ENCODE data around the gene CCL16. TPM values are rescaled to one million over a fixed set of nuclear protein-coding genes. Genes with fewer than 3 reads are reported as not detected.
A peak's percentile ranks its signal among the peaks of the same experiment; 100 is the strongest.

The CCL16 gene
- total RNA-seq, 1 donor = not detected

- DNase-seq (ENCODE audit: insufficient read length, low spot score, missing footprints) = no peak
- no peak overlapping the region for H3K4me2 ChIP-seq (ENCODE audit: insufficient read depth, low read length)
- no peaks in the 10 kb centered on the region for H3K9me3 ChIP-seq (ENCODE audit: low read depth, low read length)
- no peak overlapping the region for H3K27ac ChIP-seq (ENCODE audit: low read depth, low read length)
- H3K4me3 ChIP-seq (ENCODE audit: insufficient read depth, low read length) = no peak overlapping the region
- no peaks in the 10 kb centered on the region for H4K20me1 ChIP-seq (ENCODE audit: insufficient read depth, low read length)
- no peaks in the 10 kb centered on the region for H3K36me3 ChIP-seq (ENCODE audit: insufficient read depth, low read length)
- H3K27me3 ChIP-seq (ENCODE audit: insufficient read depth, low read length) = peaks cover 5% of the 10 kb centered on the region
- H3K79me2 ChIP-seq (ENCODE audit: insufficient read depth, low read length) = no peaks in the 10 kb centered on the region
- peaks cover 2% of the 10 kb centered on the region for H3K4me1 ChIP-seq (ENCODE audit: insufficient read depth, low read length)
- no peak for TF ChIP-seq CTCF (IDR thresholded peaks at IDR 0.05; ENCODE audit: extremely low read depth, low read depth, low read length)
- no peak overlapping the region for H2AFZ ChIP-seq (ENCODE audit: low read length)
Observed at GRCh38 chr17:35949401-35949800, 31.9 kb downstream of the CCL16 start.

- Histone ChIP-seq H3K9me3 (ENCODE audit: low read depth, low read length) (no peaks in the 10 kb centered on the region), H3K79me2 (ENCODE audit: insufficient read depth, low read length) (no peaks in the 10 kb centered on the region), H3K4me2 (ENCODE audit: insufficient read depth, low read length) (no peak overlapping the region), H4K20me1 (ENCODE audit: insufficient read depth, low read length) (no peaks in the 10 kb centered on the region), H3K27ac (ENCODE audit: low read depth, low read length) (no peak overlapping the region), H3K4me1 (ENCODE audit: insufficient read depth, low read length) (peaks cover 2% of the 10 kb centered on the region), H3K36me3 (ENCODE audit: insufficient read depth, low read length) (no peaks in the 10 kb centered on the region), H3K4me3 (ENCODE audit: insufficient read depth, low read length) (no peak overlapping the region), H2AFZ (ENCODE audit: low read length) (no peak overlapping the region), H3K27me3 (ENCODE audit: insufficient read depth, low read length) (peaks cover 9% of the 10 kb centered on the region)
- TF ChIP-seq CTCF (IDR thresholded peaks at IDR 0.05; ENCODE audit: extremely low read depth, low read depth, low read length) = no peak
- DNase-seq (ENCODE audit: insufficient read length, low spot score, missing footprints) = no peak
Observed at GRCh38 chr17:35948092-35948491, 33.2 kb downstream of the CCL16 start.

- Histone ChIP-seq H3K4me3 (ENCODE audit: insufficient read depth, low read length) (peak overlapping the region; percentile 61), H3K9me3 (ENCODE audit: low read depth, low read length) (no peaks in the 10 kb centered on the region), H3K4me2 (ENCODE audit: insufficient read depth, low read length) (peak overlapping the region; percentile 82), H3K79me2 (ENCODE audit: insufficient read depth, low read length) (no peaks in the 10 kb centered on the region), H3K27me3 (ENCODE audit: insufficient read depth, low read length) (peaks cover 8% of the 10 kb centered on the region), H4K20me1 (ENCODE audit: insufficient read depth, low read length) (no peaks in the 10 kb centered on the region), H3K36me3 (ENCODE audit: insufficient read depth, low read length) (no peaks in the 10 kb centered on the region), H2AFZ (ENCODE audit: low read length) (peak overlapping the region; percentile 92), H3K4me1 (ENCODE audit: insufficient read depth, low read length) (peaks cover 2% of the 10 kb centered on the region), H3K27ac (ENCODE audit: low read depth, low read length) (no peak overlapping the region)
- no peak for DNase-seq (ENCODE audit: insufficient read length, low spot score, missing footprints)
- TF ChIP-seq CTCF (IDR thresholded peaks at IDR 0.05; ENCODE audit: extremely low read depth, low read depth, low read length) = peak; percentile 84
Observed at GRCh38 chr17:35947156-35947585, 34.1 kb downstream of the CCL16 start.

GRCh38 chr17:35944151-35944550, 37.1 kb downstream of the CCL16 start:
- Histone ChIP-seq H3K4me1 (ENCODE audit: insufficient read depth, low read length) (peaks cover 2% of the 10 kb centered on the region), H2AFZ (ENCODE audit: low read length) (peak overlapping the region; percentile 20), H3K4me2 (ENCODE audit: insufficient read depth, low read length) (no peak overlapping the region), H4K20me1 (ENCODE audit: insufficient read depth, low read length) (no peaks in the 10 kb centered on the region), H3K79me2 (ENCODE audit: insufficient read depth, low read length) (no peaks in the 10 kb centered on the region), H3K36me3 (ENCODE audit: insufficient read depth, low read length) (no peaks in the 10 kb centered on the region), H3K27ac (ENCODE audit: low read depth, low read length) (no peak overlapping the region), H3K4me3 (ENCODE audit: insufficient read depth, low read length) (no peak overlapping the region), H3K27me3 (ENCODE audit: insufficient read depth, low read length) (peaks cover 11% of the 10 kb centered on the region), H3K9me3 (ENCODE audit: low read depth, low read length) (no peaks in the 10 kb centered on the region)
- DNase-seq (ENCODE audit: insufficient read length, low spot score, missing footprints) = no peak
- no peak for TF ChIP-seq CTCF (IDR thresholded peaks at IDR 0.05; ENCODE audit: extremely low read depth, low read depth, low read length)
